HG03097 (cell line): ENCODE data around the gene ATG16L1.

Source experiments
- ATAC-seq: cut with Tn5 transposase; IDR thresholded peaks from one replicate; pipeline ENCODE4 v1.9.1; 2021; ENCODE audit not compliant: unreplicated experiment, low FRiP score

Gene ATG16L1

GRCh38 chr2:233251306-233252116 lies at the start of gene ATG16L1:
Gene ATG16L1, plus strand, starts transcription at chr2:233251673. Its CDS starts 155 bp downstream, at chr2:233251828.
- ATAC-seq, result peak; percentile 90

- peak; percentile 60 for ATAC-seq
Measured at GRCh38 chr2:233202531-233202944, 48.9 kb upstream of the ATG16L1 start.

DNA sequence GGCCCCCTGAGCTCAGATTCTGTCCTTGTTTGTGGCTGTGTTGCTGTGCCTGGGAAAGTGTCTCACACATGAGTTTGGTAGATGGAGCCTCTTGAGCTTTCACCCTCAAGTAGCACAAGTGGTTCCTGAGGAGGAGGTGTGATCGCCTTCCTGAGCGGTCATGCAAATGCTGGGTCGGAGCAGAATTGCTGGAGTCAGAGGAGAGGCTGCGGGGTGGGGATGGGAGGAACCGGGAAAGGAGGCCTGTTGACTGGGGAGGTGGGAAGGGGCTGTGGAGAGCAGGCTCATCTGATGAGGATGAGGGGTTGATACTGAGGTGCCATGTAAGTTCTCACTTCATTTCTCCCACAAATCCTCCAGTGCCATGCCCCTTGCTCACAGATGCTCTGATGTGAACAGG lies 48.4 kb upstream of the ATG16L1 start:
- ATAC-seq, result no peak

GRCh38 chr2:233204286-233204936 lies 47.1 kb upstream of the ATG16L1 start:
- ATAC-seq, result no peak

DNA sequence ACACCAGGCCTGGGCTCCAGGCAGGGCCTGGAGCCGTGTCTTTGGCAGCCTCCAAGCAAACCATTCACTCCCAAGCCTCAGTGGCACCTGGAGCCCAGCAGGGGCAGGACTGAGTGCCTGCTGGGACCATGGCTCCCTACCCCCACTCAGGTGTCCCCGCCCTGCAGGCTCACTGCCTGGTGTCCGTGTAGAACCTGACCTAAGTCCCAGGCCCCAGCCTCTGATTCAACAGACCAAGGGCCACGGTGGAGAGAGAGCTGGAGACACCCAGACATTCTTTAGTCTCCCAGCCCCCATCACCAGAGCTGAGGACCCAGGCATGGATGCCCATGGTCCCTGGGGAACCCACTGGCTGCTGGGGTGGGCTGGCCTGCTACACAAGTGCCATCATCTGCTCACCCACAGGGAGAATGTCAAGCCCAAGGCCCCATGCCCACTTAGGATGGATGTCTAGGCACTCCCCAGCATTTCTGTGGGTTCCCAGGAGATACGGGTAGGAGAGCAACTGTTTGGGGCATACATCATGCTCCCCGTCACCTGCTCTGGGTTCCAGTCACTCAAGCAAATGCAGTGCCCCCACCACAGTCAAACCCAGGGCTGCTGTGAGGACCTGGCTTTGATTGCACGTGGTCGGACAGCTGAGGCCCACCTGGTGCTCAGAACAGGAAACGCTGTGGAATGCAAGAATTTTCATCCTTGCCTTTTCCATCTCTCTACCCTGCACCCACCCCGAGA lies 42.9 kb upstream of the ATG16L1 start:
- ATAC-seq, result no peak

- no peak for ATAC-seq
Measured at GRCh38 chr2:233209117-233209532, 42.3 kb upstream of the ATG16L1 start.

DNA sequence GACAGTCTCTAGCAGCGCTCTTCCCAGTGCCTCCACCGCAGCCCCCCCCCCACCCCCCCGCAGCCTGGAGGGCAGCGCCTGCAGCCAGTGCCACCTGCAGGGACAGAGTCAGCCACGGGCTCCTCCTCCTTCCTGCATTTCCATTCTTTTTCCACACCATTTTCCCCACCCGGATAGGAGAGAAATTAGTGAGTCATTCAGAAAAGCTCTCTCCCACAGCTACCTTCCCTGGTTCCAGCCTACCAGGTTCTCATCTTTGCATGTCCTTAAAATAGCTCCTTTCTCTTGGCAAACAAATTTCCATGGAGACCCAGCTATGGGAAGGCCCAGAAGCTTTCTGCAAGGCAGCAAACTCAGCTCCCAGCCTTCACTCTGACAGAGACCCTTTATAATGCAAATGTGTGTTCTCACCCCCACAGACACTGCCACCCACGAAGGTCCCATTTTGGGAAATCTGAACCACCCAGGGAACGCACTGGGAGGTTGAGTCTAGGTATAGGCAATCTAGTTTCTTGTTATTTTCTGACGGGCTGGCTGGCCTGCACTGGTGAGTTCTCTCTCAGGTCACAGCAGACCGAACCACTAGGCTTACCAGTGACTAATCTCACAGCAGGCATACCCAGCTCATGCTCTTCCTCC lies 41.8 kb upstream of the ATG16L1 start:
- no peak for ATAC-seq

DNA sequence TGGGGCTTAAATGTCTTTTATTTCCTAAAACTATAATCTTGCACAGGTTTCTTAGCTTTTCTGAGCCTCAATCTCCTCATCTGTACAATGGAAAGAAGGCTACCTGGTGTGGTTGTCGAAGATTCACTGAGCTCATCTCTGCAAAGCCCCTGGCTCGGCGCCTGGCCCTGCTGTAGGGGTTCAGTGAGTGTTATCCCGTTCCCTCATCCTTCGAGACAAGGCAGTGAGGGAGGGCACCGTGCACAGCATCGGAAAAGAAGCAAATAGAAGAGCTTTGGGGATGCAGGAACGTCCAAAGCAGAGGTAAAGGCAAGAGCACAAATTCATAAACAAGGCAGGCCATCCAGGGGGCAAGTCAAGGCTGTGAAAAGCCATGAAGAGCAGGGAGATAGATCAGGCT lies 41.2 kb upstream of the ATG16L1 start:
- ATAC-seq, result no peak

- ATAC-seq, result no peak
Measured at GRCh38 chr2:233210843-233211547, 40.5 kb upstream of the ATG16L1 start.

GRCh38 chr2:233211548-233211895 lies 40.0 kb upstream of the ATG16L1 start:
- ATAC-seq, result no peak

DNA sequence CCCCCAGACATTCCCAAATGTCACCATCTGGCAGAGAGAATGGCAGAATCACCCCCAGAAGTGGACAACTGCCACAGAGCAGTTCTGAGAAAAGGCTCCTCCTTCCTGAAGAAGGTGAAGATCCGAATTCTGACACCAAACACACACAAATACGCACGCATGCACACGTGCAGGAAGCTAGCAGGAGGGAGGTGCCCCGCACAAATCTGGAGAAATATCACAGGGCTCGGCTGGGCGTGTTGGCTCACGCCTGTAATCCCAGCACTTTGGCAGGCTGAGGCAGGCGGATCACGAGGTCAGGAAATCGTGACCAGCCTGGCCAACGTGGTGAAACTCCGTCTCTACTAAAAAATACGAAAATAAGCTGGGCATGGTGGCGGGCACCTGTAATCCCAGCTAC lies 38.5 kb upstream of the ATG16L1 start:
- ATAC-seq, result no peak

- ATAC-seq, result no peak
Measured at GRCh38 chr2:233213975-233214374, 37.5 kb upstream of the ATG16L1 start.

DNA sequence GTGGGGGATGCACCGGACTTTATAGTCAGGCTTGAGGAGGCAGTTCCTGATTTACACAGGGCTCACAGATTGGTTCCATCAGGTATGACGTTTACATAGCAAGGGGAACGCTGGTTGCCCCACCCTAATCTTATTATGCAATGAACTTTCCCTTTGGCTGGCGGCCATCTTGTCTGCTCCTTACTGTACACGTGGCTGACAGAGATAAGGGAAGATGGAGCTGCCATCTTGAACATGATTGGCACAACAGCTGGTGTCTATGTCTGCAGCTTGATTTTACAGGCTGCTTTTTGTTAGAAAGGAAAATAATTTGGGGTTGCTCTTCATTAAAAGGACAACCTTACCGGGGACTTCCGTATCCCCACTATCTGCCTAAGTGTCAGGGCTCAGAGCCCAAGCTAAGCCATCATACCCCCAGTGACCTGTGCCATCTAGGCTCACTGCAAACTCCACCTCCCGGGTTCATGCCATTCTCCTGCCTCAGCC lies 33.5 kb upstream of the ATG16L1 start:
- ATAC-seq, result no peak

GRCh38 chr2:233218836-233219235 lies 32.6 kb upstream of the ATG16L1 start:
- no peak for ATAC-seq

DNA sequence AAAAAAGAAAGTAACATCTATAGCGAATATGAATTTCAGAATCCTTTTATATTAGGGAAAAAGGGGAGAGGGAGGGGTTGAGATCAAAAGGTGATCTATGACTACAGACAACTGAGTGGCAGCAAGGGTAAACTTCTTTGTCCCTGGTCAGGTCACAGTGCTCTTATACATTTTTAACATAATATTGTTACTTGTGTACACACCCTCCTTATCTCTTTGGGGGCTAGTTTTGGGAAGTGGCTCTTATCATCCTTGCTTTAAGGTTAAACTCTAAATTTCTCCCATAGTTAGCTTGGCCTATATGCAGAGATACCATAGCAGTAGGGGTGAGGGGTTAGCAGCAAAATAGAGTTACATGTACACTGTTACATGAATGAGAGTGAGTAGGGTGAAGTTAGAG lies 31.6 kb upstream of the ATG16L1 start:
- ATAC-seq, result no peak

DNA sequence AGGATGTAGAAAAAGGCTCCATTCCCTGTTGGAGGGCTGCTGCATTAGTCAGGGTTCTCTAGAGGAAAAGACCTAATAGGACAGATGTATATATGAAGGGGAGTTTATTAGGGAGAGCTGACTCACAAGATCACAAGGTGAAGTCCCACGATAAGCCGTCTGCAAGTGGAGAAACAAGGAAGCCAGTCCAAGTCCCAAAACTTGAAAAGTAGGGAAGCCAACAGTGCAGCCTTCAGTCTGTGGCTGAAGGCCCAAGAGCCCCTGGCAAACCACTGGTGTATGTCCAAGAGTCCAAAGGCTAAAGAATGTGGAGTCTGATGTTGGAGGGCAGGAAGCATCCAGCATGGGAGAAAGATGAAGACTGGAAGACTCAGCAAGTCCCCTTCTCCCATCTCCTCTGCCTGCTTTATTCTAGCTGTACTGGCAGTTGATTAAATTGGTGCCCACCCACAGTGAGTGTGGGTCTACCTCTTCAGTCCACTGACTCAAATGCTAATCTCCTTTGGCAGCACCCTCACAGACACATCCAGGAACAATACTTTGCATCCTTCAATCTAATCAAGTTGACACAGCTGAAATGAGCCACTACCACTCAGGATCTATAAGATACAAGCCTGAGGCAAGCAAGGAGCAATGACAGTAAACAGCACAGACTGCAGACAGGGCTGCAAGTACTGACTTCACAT lies 30.0 kb upstream of the ATG16L1 start:
- ATAC-seq, result no peak

GRCh38 chr2:233223059-233223894 lies 28.2 kb upstream of the ATG16L1 start:
- no peak for ATAC-seq

DNA sequence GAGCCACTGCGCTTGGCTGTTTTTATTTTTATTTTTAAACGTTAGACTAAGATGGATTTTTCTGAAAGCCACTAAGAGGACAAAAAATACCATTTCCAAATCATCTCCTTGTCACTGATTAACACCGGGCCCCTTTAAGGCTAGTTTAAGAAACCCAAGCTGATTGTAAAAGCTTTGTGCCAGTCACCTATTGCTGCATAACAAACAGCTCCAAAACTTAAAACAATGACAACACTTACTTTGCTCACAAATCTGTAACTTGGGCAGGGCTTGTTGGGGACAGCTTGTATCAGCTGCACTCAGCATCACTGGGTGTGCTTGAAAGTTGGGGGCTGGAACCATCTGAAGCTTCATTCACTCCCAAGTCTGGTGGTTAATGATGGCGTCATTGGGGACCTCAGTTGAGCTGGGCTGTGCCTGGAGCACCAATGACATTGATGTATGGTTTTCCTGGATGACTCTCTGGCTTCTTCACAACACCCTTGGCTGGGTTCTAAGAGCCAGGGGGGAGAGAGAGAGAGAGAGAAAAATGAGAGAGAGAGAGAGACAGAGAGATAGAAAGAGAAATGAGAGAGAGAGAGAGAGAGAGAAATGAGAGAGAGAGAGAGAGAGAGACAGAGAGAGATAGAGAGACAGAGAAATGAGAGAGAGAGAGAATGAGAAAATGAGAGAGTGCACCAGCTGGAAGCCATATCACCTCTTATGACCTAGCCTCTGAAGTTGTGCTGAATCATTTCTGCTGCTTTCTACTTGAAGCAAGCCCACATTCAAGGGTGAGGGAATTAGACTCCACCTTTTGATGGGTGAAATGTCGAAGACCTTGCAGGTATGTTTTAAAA lies 26.0 kb upstream of the ATG16L1 start:
- ATAC-seq, result no peak
